Activated CD8-positive, alpha-beta memory T cell treated with anti-CD3 and anti-CD28 coated beads for 4 hours (primary cell): ENCODE data around the gene VARS1.
"Not testable (repeated sequence)": the region's sequence is repeated elsewhere in the genome, so short reads cannot be mapped to it uniquely, and the experiment has no call there.

Experiments used
- DNase-seq, 2 donors: peaks; one replicate each; pipeline ENCODE4 v3.0.0-alpha.2; 2020; ENCODE audit warnings: low read depth in 2 of 2

VARS1 gene

DNA sequence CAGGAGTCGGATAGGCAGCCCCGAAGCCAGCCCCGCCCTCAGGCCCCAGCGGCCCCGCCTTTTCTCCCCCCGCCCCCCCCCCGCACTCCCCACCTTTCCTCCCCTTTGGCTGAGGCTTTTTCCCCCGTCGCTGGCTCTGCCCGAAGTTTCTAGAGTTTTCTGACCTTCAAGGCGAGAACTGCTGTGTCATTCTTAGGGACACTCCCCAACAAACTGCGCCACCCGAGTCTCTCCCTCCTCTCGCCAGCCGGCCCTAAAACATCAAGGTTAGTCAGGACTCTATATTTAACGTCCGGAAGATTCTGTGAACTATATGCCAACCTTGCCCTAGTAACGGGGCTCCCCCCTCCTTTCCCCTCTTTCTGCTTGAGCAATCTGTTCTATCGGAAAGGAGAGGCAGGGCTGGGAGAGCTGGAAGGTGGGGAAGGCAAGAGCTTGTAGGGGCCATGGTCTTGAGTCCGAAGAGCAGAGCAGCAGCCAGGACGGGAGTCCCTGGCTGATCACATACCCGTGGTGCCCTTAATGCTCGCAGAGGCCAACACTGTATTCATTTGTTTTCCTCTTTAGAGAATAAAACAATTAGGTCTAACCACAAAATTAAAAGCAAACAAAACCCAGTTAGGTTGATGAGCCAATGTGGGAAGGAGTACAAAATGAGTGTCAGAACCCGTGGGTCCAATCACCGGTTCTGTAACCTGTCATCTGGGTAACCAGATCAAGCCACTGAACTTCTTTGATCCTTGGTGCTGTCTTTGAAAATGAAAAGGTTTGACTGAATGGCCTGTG, 26.7 kb upstream of the VARS1 start:
- DNase-seq: peak; percentile 38 to 47

DNA sequence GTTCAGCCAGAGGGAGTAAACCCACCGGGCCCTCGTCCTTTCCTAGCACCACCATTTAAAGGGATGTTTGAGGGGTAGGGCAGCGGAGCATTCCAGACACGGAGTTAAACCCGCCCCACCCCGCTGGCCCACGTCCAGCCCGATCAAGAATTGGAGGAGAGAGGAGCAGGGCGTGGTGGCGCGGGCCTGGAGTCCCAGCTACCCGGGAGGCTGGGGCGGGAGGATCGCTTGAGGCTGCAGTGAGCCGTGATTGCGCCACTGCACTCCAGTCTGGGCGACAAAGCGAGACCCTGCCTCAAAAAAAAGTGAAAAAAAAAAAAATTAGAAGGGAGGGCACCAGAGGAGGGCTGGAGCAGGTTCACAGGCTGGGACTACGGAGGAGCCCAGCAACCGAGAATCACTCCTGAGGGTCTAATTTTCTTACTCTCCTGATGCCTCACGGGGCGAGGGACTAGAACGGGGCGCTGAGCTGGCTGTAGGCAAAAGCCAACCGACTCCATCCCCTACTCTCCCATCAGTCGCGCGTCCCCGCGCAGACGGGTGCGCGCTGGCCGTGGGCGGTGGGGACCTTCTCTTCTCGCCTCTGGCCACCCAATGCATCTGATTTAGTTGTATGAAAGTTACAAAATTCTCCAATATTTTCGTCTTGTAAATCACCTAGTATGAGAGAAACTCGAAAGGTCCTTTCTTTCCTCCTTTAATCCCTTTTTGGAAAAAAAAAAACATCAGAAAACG, 25.9 kb upstream of the VARS1 start:
- no peak for DNase-seq

DNA sequence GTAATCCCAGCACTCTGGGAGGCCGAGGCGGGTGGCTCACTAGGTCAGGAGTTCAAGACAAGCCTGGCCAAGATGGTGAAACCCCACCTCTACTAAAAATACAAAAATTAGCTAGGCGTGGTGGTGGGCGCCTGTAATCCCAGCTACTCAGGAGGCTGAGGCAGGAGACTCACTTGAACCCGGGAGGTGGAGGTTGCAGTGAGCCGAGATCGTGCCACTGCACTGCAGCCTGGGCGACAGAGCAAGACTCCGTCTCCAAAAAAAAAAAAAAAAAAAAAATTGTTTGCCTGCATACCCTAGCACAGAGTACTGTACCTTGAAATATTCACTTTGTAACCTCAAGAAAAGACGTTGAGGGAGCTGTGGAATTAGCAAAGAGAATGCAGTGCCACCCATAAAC, 24.8 kb upstream of the VARS1 start:
- DNase-seq: not testable (repeated sequence)

DNA sequence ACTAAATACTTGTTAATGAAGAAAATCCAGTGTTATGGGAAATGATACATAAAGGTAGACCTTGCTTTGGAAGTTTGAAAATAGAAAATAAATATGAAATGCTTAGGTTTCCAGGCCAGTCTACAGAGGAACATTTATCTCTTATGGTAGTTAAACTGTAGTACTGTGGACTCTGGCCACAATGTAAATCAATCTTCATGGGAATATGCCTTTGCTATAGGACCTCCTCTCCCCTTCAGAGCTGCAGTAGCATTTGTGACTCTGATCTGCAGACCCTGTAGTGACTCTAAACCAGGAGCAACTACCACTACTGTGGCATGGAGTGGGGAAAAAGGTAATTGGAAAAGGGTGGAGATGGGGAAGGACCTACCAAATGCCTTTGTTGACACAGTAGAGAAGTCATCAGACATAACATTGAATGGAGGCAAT, 24.3 kb upstream of the VARS1 start:
- no peak for DNase-seq

DNA sequence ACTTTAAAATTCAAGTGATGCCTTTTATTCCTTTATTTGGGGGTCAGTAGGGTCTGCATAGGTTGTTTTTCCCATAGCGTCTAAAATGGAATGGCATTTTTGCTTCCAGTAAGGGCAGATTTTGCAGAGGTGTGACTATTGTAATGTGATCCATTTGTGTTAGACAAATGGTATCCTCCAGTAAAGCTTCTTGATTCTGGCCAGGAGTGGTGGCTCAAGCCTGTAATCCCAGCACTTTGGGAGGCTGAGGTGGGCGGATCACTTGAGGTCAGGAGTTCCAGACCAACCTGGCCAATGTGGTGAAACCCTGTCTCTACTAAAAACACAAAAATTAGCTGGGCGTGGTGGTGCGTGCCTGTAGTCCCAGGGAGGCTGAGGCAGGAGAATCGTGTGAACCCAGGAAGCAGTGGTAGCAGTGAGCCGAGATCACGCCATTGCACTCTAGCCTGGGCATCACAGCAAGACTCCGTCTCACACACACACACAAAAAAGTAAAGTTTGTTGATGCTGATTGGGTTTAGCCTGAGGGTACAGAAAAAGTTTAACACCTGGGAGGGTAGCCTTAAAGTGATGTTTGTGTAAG, 22.5 kb upstream of the VARS1 start:
- DNase-seq: not testable (repeated sequence)

DNA sequence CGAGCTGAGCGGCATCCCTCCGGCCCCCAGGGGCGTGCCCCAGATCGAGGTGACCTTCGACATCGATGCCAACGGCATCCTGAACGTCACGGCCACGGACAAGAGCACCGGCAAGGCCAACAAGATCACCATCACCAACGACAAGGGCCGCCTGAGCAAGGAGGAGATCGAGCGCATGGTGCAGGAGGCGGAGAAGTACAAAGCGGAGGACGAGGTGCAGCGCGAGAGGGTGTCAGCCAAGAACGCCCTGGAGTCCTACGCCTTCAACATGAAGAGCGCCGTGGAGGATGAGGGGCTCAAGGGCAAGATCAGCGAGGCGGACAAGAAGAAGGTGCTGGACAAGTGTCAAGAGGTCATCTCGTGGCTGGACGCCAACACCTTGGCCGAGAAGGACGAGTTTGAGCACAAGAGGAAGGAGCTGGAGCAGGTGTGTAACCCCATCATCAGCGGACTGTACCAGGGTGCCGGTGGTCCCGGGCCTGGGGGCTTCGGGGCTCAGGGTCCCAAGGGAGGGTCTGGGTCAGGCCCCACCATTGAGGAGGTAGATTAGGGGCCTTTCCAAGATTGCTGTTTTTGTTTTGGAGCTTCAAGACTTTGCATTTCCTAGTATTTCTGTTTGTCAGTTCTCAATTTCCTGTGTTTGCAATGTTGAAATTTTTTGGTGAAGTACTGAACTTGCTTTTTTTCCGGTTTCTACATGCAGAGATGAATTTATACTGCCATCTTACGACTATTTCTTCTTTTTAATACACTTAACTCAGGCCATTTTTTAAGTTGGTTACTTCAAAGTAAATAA, 21.8 kb upstream of the VARS1 start:
- not testable (repeated sequence) for DNase-seq

DNA sequence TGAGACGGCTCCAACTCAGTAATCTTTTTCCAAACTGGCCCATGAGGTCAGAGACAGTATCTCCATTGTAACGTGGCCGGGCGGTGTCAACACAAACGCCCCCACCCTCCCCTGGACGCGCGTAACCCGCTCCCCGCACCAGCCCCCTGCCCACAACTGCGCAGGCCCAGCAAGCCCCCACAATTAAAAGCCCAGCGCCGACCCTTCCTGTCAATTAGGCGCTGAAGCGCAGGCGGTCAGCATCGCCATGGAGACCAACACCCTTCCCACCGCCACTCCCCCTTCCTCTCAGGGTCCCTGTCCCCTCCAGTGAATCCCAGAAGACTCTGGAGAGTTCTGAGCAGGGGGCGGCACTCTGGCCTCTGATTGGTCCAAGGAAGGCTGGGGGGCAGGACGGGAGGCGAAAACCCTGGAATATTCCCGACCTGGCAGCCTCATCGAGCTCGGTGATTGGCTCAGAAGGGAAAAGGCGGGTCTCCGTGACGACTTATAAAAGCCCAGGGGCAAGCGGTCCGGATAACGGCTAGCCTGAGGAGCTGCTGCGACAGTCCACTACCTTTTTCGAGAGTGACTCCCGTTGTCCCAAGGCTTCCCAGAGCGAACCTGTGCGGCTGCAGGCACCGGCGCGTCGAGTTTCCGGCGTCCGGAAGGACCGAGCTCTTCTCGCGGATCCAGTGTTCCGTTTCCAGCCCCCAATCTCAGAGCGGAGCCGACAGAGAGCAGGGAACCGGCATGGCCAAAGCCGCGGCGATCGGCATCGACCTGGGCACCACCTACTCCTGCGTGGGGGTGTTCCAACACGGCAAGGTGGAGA, 19.7 kb upstream of the VARS1 start, which contains the start of the genes HSPA1A and HSPA1L:
TSS of gene HSPA1A (plus strand) at position 519 of the 814 bp plus-strand sequence. CDS start at position 733, 214 bp downstream.
TSS of gene HSPA1L (minus strand) at position 259 of the 814 bp plus-strand sequence. CDS start 3,311 bp downstream, outside the sequence.
- peak; percentile 49 for DNase-seq

DNA sequence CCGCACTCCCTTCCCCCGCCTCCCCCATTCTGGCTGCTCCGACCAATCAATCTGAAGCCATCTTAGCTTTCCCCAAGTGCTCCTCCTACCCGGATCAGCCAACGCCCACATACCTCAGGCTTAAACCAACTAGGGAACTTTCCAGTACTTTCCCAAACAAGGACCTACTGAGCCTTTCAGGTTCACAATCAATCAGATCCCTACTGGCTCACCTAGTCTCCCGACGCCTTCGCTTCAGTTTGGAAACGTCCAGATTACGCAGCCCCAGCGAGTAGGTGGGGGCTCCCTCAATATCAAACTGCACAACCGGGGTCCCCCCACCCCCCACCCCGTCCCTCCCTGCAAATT, 19.1 kb upstream of the VARS1 start:
- DNase-seq: peak in 1 of 2 donors; percentile 55

DNA sequence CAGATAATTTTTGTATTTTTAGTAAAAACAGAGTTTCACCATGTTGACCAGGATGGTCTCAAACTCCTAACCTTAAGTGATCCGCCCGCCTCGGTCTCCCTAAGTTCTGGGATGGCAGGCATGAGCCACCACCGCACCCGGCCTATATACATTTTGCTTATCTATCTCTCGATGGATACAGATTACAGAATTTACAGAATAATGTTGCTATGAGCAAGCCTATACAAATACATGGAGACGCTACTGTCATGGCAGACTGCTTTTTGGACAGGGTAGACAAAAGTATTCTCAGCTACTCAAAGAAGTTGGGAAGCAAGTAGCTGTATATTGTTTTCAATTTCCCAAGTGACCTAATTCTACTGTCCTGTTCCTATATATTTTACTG, 17.9 kb upstream of the VARS1 start:
- no peak for DNase-seq

DNA sequence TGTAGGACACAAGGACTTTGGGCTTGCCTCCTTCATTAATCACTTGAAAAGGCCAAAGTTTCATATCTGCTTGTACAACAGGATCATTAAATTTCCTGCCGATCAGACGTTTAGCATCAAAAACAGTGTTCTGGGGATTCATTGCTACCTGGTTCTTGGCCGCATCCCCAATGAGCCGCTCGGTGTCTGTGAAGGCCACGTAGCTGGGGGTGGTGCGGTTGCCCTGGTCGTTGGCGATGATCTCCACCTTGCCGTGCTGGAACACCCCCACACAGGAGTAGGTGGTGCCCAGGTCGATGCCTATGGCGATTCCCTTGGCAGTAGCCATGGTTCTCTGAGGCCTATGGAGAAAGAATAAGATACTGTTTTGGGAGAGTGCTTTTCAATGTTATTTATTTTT, 16.1 kb upstream of the VARS1 start:
- no peak for DNase-seq

DNA sequence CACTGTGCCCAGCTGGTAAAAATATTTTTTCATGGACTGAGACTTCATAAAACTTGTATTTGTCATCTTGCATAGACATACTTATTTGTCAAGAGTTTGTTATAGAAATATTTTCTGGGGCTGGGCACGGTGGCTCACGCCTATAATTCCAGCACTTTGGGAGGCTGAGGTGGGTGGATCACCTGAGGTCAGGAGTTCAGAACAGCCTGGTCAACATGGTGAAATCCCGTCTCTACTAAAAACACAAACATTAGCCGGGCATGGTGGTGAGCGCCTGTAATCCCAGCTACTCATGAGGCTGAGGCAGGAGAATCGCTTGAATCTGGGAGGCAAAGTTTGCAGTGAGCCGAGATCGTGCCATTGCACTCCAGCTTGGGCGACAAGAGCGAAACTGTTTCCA, 13.0 kb upstream of the VARS1 start:
- DNase-seq: not testable (repeated sequence)

DNA sequence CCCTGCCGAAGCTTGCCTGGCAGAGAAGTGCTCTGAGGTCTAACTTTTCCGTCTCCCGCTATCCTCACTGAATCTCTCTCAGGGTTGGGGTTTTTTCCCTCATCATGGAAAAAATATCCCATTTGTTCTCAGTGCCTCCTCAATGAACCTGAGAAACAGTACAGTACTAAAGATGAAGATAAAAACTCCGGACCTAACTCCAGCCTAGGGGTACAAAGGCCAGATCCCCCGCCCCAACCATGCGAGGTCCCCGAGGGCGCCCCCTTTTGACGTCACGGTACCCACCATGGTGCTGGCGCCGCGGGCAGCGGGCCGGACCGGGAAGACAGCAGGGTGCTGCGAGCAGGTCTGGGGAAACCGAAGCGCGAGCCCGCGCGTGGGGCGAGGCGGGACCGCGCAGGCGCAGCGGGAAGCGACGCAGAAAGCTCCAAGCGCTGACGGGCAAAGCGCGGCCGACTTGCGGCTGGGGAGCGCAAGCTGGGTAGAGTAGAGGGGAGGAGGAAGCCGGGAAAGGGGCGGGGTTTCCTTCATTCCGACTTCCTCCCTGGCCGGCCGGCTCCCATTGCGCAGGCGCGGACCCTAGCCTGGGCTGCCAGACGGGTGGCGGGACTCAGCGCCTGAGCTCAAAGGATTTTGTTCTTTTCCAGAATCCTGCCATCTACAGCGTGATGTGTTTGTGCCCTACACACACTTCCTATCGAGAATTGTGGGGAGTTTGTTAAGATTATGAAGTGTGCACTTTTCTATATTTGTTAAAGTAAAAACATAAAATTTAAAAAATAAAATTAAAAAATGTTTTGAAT, 11.1 kb upstream of the VARS1 start, which contains the start of gene LSM2:
TSS of gene LSM2 (minus strand) at position 497 of the 803 bp plus-strand sequence. CDS start at position 288, 209 bp downstream.
- DNase-seq: peak; percentile 93 to 95

DNA sequence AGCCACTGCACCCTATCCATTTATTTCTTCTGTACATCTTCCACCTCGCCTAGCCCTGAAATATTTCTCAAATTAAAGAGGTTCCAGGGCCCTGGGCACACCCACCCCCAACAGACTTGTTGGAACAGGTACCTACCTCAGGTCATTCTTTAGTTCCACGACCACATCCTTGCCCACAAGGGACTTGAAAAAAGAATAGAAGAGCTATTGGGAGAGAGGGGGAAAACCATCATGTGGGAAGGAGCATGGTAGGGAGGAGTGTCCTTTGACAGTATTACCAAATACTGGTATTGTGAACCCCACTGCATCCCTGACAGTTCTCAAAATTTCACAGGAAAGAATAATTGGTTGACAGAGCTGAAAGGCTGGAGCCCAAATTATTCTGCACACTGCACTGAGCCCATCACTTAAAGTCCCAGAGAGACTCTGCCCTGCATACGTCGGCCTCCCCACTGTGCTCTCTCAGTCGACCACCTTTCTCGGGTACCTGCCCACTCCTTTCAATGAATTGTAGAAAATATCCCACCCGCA, 10.5 kb upstream of the VARS1 start:
- DNase-seq: no peak

DNA sequence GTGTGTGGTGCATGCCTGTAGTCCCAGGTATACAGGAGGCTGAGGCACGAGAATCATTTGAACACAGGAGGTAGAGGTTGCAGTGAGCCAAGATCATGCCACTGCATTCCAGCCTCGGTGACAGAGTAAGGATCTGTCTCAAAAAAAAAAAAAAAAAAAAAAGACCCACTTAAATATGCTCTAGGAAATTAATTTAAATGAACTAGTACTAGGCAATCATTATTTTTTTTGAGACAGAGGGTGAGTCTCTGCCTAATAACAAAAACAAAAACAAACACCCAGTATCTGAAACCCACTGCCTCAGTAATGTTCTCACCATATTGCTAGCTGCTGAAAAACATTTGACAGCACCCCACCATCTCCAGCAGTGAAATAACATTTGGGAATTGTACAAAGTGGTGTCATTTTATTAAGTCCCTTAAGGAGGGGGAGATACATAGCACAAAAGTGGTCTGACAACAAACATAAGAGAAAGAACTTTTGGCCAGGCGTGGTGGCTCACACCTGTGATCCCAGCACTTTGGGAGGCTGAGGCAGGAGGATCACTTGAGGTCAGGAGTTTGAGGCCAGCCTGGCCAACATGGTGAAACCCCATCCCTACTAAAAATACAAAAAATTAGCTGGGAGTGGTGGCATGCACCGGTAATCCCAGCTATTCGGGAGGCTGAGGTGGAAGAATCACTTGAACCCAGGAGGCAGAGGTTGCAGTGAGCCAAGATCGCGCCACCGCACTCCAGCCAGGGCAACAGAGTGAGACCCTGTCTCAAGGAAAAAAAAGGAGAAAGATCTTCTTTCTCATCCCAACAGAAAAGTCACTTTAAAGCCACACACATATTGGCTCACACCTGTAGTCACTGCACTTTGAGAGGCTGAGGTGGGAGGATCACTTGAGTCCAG, 5.7 kb upstream of the VARS1 start:
- DNase-seq: not testable (repeated sequence)

DNA sequence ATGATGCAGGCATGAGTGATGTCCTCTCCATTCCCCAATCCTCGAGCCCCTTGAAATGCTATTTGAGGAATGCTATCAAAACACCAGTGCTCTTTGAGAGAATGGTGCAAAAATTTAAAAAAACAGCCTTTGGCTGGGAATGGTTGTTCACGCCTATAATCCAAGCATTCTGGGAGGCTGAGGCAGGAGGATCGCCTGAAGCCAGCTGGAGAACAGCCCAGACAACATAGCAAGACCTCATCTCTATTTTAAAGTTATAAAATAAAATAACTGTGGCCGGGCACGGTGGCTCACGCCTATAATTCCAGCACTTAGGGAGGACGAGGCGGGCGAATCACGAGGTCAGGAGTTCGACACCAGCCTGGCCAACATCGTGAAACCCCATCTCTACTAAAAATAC, 4.2 kb upstream of the VARS1 start:
- DNase-seq: no peak

DNA sequence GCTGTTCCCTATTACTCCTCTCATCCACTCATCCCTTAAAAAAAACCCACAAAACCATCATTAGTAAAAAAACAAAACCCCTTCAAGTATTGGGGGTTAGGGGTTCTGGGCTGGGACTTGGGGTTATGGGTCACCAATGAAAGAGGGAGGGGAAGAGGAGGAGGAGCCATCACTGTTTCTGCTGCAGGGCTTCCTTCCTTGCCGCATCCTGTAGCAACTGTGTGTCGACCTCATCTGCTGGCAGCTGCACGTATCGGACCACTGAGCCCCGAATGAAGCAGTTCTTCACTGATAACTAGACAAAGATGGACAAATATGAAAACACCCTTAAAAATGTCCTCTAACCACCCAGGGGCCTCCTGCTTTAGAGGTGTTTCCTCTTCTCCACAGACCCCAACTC, 2.0 kb upstream of the VARS1 start:
- no peak for DNase-seq

DNA sequence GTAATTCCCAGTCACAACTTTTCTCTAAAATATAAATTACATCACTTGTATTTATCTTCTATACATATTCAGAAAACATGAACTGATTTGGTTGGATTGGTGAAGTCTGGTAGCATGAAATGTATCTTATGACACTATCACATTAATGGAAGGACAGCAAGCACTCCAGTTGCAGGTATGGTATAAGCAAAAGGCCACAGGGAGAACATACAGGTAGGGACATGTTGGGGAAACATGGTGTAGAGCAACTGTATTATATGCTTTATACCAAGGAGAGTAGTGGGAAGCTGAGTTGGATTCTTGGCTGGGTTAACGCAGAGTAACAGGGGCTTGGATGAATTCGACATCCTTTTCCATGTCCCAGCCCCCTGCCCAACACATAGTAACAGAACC, 1.4 kb upstream of the VARS1 start:
- DNase-seq: no peak

DNA sequence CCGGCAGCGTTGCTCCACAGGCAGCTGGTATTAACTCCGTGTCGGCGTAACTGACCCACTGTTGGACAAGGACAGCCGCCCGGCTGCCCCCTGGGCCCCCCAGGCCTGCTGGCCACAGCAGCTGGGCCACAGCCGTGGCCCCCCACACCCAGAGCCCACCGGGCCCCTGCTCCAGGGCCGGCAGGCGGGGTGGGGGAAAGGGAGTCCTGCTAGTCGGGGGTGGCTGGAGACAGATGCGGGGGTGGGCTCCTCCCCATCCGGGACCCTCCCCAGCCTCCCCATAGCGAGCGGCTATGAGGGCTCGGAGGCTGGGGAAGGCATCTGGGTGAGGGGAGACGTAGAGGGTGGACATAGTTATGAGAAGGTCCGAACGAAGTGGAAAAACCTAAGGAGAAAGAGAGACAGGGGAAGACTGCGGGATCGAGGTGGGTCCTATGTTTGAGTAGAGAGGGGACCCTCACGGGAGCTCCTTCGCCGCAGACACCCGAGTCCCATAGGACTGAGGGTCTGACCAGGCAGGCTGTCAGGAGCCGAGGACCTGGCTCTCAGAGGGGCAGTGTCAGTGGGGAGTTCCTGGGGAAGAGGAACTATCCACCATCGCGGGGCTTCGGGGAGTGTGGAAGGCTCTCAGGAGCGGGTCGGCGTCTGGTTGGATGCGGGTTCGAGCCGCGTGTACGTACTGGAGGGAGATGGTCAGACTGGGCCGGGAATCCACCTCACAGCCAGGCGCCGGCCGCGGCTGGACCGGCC, 511 bp downstream of the VARS1 start:
- no peak for DNase-seq
